ENCODE data around the gene UBA52.

GRCh38 chr19:18589380-18590272 is 18.0 kb downstream of the UBA52 start:
- TF ChIP-seq POLR2A (IDR thresholded peaks at IDR 0.05) (no peak), CTCF (IDR thresholded peaks at IDR 0.05) (peak; percentile 15 to 29), EP300 (IDR thresholded peaks at IDR 0.05) (no peak), POLR2AphosphoS5 (IDR thresholded peaks at IDR 0.05) (peak in 1 of 3 donors; percentile 34)
